ENCODE results near the gene ZIC1. TPM values are rescaled to one million over a fixed set of nuclear protein-coding genes. Genes with fewer than 3 reads are reported as not detected.

The ZIC1 gene
- total and polyA plus RNA-seq, 4 donors, result under 0.01 to 0.10 TPM; not detected in 2

DNA sequence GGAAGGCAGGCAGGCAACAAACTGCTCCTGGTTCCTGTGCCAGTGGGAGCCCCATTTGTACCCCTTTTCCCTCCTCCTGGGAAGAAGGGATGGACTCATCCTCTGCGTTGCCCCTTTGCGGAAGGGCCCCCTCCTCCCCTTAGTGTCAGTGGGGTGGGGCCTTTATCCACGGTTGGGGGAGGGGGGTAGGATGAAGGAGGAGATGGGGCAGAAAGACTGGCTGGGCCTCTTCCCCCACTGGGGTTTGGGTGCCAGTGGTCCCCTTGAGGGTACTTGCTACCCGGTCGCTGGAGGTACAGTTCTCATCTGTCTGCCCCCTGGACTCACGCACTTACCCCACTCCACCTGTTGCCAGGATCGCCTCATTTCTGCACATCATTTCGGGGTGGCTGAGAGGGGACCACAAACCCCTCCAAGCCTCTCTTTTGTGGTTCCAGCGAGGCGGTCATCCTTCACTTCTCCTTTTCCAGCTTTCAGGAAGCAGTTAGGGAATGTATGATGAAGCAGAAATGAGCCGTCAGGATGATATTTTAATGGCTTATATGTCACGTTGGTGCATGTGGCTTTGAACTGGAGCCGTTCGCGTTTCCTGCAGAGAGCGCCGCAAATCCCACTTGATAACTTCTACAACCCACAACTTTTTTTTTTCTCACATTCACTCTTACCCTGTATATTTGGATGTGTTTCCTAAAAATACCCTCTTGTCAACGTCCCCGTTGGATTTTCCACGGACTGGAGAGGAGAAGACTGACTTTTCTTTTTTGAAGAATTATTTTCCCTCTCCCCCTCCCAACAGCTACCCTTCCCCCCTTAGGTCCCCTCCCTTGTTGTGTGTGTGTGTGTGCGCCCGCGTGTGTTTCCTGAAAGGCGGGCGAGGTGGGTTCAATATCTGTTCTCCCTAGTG is 2.9 kb upstream of the ZIC1 start, which contains the start of gene ZIC4:
Gene ZIC4, minus strand, starts transcription at position 516 of the 904 bp plus-strand sequence. CDS start 3,746 bp downstream, outside the sequence.
- no peak for DNase-seq
- 6 to 8% methylated on average over 24 to 25 of the region's 25 CpGs for WGBS, 2 donors
- TF ChIP-seq, protein P1, sequence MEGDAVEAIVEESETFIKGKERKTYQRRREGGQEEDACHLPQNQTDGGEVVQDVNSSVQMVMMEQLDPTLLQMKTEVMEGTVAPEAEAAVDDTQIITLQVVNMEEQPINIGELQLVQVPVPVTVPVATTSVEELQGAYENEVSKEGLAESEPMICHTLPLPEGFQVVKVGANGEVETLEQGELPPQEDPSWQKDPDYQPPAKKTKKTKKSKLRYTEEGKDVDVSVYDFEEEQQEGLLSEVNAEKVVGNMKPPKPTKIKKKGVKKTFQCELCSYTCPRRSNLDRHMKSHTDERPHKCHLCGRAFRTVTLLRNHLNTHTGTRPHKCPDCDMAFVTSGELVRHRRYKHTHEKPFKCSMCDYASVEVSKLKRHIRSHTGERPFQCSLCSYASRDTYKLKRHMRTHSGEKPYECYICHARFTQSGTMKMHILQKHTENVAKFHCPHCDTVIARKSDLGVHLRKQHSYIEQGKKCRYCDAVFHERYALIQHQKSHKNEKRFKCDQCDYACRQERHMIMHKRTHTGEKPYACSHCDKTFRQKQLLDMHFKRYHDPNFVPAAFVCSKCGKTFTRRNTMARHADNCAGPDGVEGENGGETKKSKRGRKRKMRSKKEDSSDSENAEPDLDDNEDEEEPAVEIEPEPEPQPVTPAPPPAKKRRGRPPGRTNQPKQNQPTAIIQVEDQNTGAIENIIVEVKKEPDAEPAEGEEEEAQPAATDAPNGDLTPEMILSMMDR (IDR thresholded peaks at IDR 0.05; ENCODE audit: control extremely low read depth, extremely low read depth), result no peak
- Histone ChIP-seq H3K4me3 (no peak within 1 kb of the TSS), H3K36me3 (ENCODE audit: control insufficient read depth in 4 of 4, insufficient read depth in 4 of 4, low read length in 4 of 4) (no peaks in the 10 kb centered on the region), H3K9ac (ENCODE audit: insufficient read depth in 1 of 2, low read length in 2 of 2) (no peak within 1 kb of the TSS), H3K27me3 (ENCODE audit: control insufficient read depth in 3 of 3, insufficient read depth in 3 of 3, low read length in 2 of 3) (peaks cover 15 to 98% (median 89%) of the 10 kb centered on the region in 3 donors), H3K9me3 (ENCODE audit: control insufficient read depth in 4 of 4, insufficient read depth in 3 of 4, low read length in 3 of 4) (peaks cover 0 to 38% (median 0%) of the 10 kb centered on the region in 4 donors), H3K27ac (ENCODE audit: low read depth in 1 of 2, low read length in 1 of 2) (no peak within 1 kb of the TSS), H3K4me1 (ENCODE audit: control insufficient read depth in 5 of 5, insufficient read depth in 5 of 5, low read length in 5 of 5) (peaks cover 0 to 23% (median 6%) of the 10 kb centered on the region in 5 donors)
- ATAC-seq (ENCODE audit: insufficient read depth, low FRiP score), result no peak

DNA sequence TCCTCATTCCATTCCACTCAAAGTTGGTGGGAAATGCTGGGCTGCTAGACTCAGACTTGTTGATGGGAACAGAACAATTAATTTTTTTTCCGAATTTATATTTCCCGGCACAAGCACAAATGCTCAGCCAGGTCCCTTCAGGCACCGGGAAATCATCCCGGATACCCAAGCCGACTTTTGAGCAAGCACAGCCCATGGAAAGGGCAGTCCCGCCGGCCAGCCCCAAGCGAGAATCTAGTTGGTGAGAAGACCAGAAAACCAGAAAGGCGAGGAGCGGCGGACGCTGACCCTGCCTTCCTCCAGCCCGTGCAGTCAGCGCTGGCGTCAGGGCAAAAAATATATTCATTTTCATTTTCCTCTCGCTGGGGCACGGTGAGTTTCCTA is 2.1 kb upstream of the ZIC1 start:
- TF ChIP-seq, protein P1 (IDR thresholded peaks at IDR 0.05; ENCODE audit: control extremely low read depth, extremely low read depth), result no peak
- ATAC-seq (ENCODE audit: insufficient read depth, low FRiP score) (no peak), DNase-seq (peak in 1 of 3 donors; percentile 46)
- H3K9ac ChIP-seq (ENCODE audit: insufficient read depth in 1 of 2, low read length in 2 of 2), result no peak overlapping the region
- peaks cover 15 to 98% (median 89%) of the 10 kb centered on the region in 3 donors for H3K27me3 ChIP-seq (ENCODE audit: control insufficient read depth in 3 of 3, insufficient read depth in 3 of 3, low read length in 2 of 3)
- H3K9me3 ChIP-seq (ENCODE audit: control insufficient read depth in 4 of 4, insufficient read depth in 3 of 4, low read length in 3 of 4), result peaks cover 0 to 39% (median 0%) of the 10 kb centered on the region in 4 donors
- H3K27ac ChIP-seq (ENCODE audit: low read depth in 1 of 2, low read length in 1 of 2), result no peak overlapping the region
- 5 to 8% methylated on average over 17 of the region's 17 CpGs for WGBS, 2 donors
- H3K4me1 ChIP-seq (ENCODE audit: control insufficient read depth in 5 of 5, insufficient read depth in 5 of 5, low read length in 5 of 5), result peaks cover 0 to 27% (median 6%) of the 10 kb centered on the region in 5 donors
- no peak overlapping the region for H3K4me3 ChIP-seq
- no peaks in the 10 kb centered on the region for H3K36me3 ChIP-seq (ENCODE audit: control insufficient read depth in 4 of 4, insufficient read depth in 4 of 4, low read length in 4 of 4)

DNA sequence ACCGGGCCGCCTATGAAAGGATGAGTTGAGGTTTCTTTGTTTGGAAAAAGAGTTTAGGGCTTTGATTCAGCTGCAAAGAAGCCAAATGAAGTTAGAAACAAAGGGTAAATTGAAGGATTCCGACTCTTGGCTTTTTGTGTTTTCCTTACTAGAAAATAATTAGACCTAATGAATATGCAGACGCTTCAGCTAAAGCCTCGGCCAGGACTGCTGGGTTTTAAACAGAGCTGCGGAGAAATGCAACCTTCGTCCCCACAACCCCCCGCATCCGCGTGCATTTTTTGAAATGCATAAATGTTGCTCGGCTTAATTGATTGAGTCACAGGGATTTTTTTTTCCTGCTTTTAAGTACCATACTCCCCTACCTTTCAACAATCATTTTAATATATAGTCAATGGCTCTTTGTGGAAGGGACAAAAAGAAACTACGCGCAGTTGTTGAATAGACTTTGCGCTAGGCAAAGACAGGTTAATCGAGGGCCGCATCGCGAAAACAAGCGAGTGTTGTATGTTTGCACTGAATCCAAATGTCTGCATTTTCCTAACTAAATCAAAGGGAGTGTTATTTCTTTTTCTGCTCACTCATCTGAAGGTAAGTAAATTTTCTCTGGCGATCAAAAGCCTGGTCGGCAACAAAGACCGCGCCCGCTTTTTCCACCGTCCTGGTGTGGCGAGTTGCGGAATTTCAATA is 1.5 kb upstream of the ZIC1 start:
- WGBS, 2 donors, result 11 to 17% methylated on average over 27 of the region's 27 CpGs
- no peaks in the 10 kb centered on the region for H3K36me3 ChIP-seq (ENCODE audit: control insufficient read depth in 4 of 4, insufficient read depth in 4 of 4, low read length in 4 of 4)
- DNase-seq, result peak in 2 of 3 donors; percentile 34 to 47
- no peak for ATAC-seq (ENCODE audit: insufficient read depth, low FRiP score)
- H3K9ac ChIP-seq (ENCODE audit: insufficient read depth in 1 of 2, low read length in 2 of 2), result no peak overlapping the region
- peaks cover 0 to 27% (median 10%) of the 10 kb centered on the region in 5 donors for H3K4me1 ChIP-seq (ENCODE audit: control insufficient read depth in 5 of 5, insufficient read depth in 5 of 5, low read length in 5 of 5)
- no peak overlapping the region for H3K4me3 ChIP-seq
- peaks cover 0 to 42% (median 0%) of the 10 kb centered on the region in 4 donors for H3K9me3 ChIP-seq (ENCODE audit: control insufficient read depth in 4 of 4, insufficient read depth in 3 of 4, low read length in 3 of 4)
- H3K27ac ChIP-seq (ENCODE audit: low read depth in 1 of 2, low read length in 1 of 2), result no peak overlapping the region
- TF ChIP-seq, protein P1 (IDR thresholded peaks at IDR 0.05; ENCODE audit: control extremely low read depth, extremely low read depth), result no peak
- H3K27me3 ChIP-seq (ENCODE audit: control insufficient read depth in 3 of 3, insufficient read depth in 3 of 3, low read length in 2 of 3), result peaks cover 18 to 98% (median 89%) of the 10 kb centered on the region in 3 donors

Measured in lung (tissue), 12 donors.